Suprapubic skin (tissue), 4 donors: ENCODE measurements around the gene FCER2. TPM values are rescaled to one million over a fixed set of nuclear protein-coding genes. Genes with fewer than 3 reads are reported as not detected.

Experiments
- DNase-seq, 2 donors: peaks; one replicate each; pipeline ENCODE4 v3.0.0-alpha.2; 2019; ENCODE audit warnings: low spot score in 2 of 2
- H3K27ac ChIP-seq: fragments of 200-600 bp; sonication (generic); one replicate; pipeline ENCODE4 v1.5.1; 2019
- H3K27me3 ChIP-seq: fragments of 200-600 bp; sonication (generic); one replicate; pipeline ENCODE4 v1.5.1; 2019
- H3K36me3 ChIP-seq: fragments of 200-600 bp; sonication (generic); one replicate; pipeline ENCODE4 v1.5.1; 2019
- H3K4me1 ChIP-seq: fragments of 200-600 bp; sonication (generic); one replicate; pipeline ENCODE4 v1.5.1; 2019
- H3K4me3 ChIP-seq: fragments of 200-600 bp; sonication (generic); one replicate; pipeline ENCODE4 v1.5.1; 2019; ENCODE audit warnings: mild to moderate bottlenecking
- H3K9me3 ChIP-seq: fragments of 200-600 bp; sonication (generic); one replicate; pipeline ENCODE4 v1.5.1; 2019
- EP300 ChIP-seq: sonication (generic); formaldehyde crosslinking; IDR thresholded peaks from one replicate; pipeline ENCODE4 v1.6.1; 2017; ENCODE audit warnings: antibody characterized with exemption
- POLR2A ChIP-seq, 2 donors: fragments of 450-650 bp; IDR thresholded peaks; one replicate each; pipeline ENCODE4 v1.6.1; 2017; ENCODE audit warnings: antibody characterized with exemption in 2 of 2, mild to moderate bottlenecking in 2 of 2, moderate library complexity in 2 of 2
- POLR2AphosphoS5 ChIP-seq, 3 donors: sonication (generic); formaldehyde crosslinking; IDR thresholded peaks; one replicate each; pipeline ENCODE4 v1.6.1; 2017; ENCODE audit warnings: antibody characterized with exemption in 3 of 3
- WGBS: methylation state at CpG from one replicate; pipeline ENCODE4 v1.1.5; 2018; 5-methylcytosine and 5-hydroxymethylcytosine counted together
- total RNA-seq, 4 donors: library from RNA; depleted of rRNA; stranded (reverse); fragments of >200 nt; gene quantifications; one replicate each; pipeline ENCODE4 v1.1.0, GENCODE V29; 2016
- TF ChIP-seq, protein P1 (sequence below), 2 donors: fragments of 200-600 bp in 1 of 2; fragments of 450-650 bp in 1 of 2; sonication (generic) in 1 of 2; IDR thresholded peaks; one replicate each; pipeline ENCODE4 v1.5.1; 2016 to 2019; ENCODE audit warnings: antibody characterized with exemption in 2 of 2, mild to moderate bottlenecking in 1 of 2, moderate library complexity in 1 of 2

FCER2 gene
- total RNA-seq, 4 donors from 2014 or later: not detected

DNA sequence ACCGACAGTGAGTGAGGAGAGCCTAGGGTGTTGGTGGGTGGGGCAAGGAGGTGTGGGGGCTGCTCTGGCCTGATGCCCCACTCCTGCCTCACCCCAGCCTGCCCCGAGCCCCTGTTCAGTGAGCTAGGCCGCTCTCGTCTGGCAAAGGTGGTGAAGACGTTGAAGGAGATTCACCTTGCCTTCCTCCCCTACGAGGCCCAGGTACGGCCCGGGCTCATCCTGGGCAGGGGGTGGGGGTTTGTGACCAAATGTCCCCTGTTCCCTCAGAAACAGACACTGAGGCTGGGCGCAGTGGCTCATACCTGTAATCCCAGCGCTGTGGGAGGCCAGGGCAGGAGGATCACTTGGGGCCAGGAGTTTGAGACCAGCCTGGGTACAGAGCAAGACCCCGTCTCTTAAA, 61.1 kb downstream of the FCER2 start:
- peaks cover 20% of the 10 kb centered on the region for H3K4me1 ChIP-seq
- H3K27me3 ChIP-seq: peaks cover 18% of the 10 kb centered on the region
- no peak overlapping the region for H3K4me3 ChIP-seq
- H3K36me3 ChIP-seq: peaks cover 8% of the 10 kb centered on the region
- TF ChIP-seq POLR2A (IDR thresholded peaks at IDR 0.05): no peak
- no peak for TF ChIP-seq POLR2AphosphoS5 (IDR thresholded peaks at IDR 0.05)
- TF ChIP-seq, protein P1, sequence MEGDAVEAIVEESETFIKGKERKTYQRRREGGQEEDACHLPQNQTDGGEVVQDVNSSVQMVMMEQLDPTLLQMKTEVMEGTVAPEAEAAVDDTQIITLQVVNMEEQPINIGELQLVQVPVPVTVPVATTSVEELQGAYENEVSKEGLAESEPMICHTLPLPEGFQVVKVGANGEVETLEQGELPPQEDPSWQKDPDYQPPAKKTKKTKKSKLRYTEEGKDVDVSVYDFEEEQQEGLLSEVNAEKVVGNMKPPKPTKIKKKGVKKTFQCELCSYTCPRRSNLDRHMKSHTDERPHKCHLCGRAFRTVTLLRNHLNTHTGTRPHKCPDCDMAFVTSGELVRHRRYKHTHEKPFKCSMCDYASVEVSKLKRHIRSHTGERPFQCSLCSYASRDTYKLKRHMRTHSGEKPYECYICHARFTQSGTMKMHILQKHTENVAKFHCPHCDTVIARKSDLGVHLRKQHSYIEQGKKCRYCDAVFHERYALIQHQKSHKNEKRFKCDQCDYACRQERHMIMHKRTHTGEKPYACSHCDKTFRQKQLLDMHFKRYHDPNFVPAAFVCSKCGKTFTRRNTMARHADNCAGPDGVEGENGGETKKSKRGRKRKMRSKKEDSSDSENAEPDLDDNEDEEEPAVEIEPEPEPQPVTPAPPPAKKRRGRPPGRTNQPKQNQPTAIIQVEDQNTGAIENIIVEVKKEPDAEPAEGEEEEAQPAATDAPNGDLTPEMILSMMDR (IDR thresholded peaks at IDR 0.05): no peak
- TF ChIP-seq EP300: no peak
- WGBS: 87% methylated on average over 11 of the region's 11 CpGs
- no peak for DNase-seq
- H3K27ac ChIP-seq: no peak overlapping the region
- no peaks in the 10 kb centered on the region for H3K9me3 ChIP-seq

DNA sequence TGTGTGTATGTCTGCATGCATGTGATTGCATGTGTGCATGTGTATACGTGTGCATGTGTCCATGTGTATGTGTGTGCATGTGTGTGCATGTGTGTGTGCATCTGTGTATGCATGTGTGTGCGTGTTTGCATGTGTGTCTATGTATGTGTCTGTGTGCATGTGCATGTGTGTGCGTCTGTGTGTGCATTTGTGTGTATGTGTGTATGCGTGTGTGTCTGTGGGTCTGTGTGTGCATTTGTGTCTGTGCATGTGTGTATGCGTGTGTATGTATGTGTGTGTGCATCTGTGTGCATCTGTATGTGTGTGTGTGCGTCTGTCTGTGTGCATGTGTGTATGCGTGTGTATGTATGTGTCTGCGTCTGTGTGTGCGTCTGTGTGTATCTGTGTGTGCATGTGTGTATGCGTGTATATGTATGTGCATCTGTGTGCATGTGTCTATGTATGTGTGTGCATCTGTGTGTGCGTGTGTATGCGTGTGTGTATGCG, 62.0 kb downstream of the FCER2 start:
- no peak for DNase-seq
- Histone ChIP-seq H3K9me3 (no peaks in the 10 kb centered on the region), H3K4me1 (peaks cover 20% of the 10 kb centered on the region), H3K27me3 (peaks cover 18% of the 10 kb centered on the region), H3K4me3 (no peak overlapping the region), H3K36me3 (peaks cover 8% of the 10 kb centered on the region), H3K27ac (no peak overlapping the region)
- TF ChIP-seq, protein P1 (IDR thresholded peaks at IDR 0.05): no peak
- no peak for TF ChIP-seq EP300
- no peak for TF ChIP-seq POLR2AphosphoS5 (IDR thresholded peaks at IDR 0.05)
- no peak for TF ChIP-seq POLR2A (IDR thresholded peaks at IDR 0.05)
- WGBS: 95% methylated on average over 13 of the region's 13 CpGs

DNA sequence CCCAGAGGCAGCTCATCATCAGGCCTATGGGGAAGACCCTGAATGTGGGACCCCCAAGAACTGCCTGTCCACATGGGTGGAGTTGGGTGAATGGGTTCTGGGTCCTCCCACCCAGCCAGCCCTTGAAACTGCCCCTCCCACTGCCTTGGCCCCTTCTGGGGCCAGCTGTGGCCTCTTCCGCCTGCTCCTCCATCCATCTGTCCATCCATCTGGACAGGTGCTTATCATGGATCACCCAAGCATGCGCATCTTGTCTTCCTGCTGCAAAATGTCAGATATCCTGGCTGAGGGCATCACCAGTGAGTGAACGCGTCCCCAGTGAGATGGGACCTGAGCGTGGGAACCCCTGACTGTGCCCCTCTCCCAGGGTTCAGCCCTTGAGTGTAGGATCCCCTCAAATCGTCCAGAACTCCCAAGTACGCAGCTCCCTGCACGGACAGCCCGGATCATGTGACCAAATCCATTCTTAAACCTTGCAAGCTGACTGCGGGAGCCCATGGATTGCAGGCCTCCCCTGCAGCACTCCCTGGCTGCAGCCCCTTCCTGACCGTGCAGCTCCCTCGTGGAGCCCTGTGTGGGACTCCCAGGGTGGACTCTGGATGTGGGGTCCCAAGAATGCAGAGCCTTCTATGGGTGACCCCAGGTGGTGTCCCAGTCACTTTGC, 63.0 kb downstream of the FCER2 start:
- Histone ChIP-seq H3K36me3 (peaks cover 5% of the 10 kb centered on the region), H3K4me1 (peaks cover 20% of the 10 kb centered on the region), H3K4me3 (no peak overlapping the region), H3K9me3 (no peaks in the 10 kb centered on the region), H3K27ac (no peak overlapping the region), H3K27me3 (peaks cover 18% of the 10 kb centered on the region)
- WGBS: 92% methylated on average over 9 of the region's 12 CpGs
- TF ChIP-seq POLR2AphosphoS5 (IDR thresholded peaks at IDR 0.05) (no peak), POLR2A (IDR thresholded peaks at IDR 0.05) (no peak), EP300 (no peak)
- TF ChIP-seq, protein P1 (IDR thresholded peaks at IDR 0.05): no peak
- no peak for DNase-seq

Other genes starting within 250 kb of the FCER2 start
- gene PEX11G, start 213.1 kb downstream of the FCER2 start, total RNA-seq: 1 to 10 TPM; 2.9 to 5.2 (median 4.1) TPM
- gene ZNF358, start 186.0 kb downstream of the FCER2 start, total RNA-seq: 10 to 100 TPM; 28.7 to 48.5 (median 39.5) TPM
- gene MCOLN1, start 179.5 kb downstream of the FCER2 start, total RNA-seq: 10 to 100 TPM; 15.9 to 43.6 (median 29.5) TPM
- gene PNPLA6, start 166.4 kb downstream of the FCER2 start, total RNA-seq: 100 to 1,000 TPM in 1 of 4 donors, 10 to 100 TPM in 3; 57.8 to 112 (median 78.5) TPM
- 10 to 100 TPM; 60.5 to 82.7 (median 63.9) TPM for gene CAMSAP3, start 106.3 kb downstream of the FCER2 start, total RNA-seq
- 10 to 100 TPM; 45.1 to 68.2 (median 55.5) TPM for gene XAB2, start 72.6 kb downstream of the FCER2 start, total RNA-seq
- gene PET100, start 72.3 kb downstream of the FCER2 start, total RNA-seq: 10 to 100 TPM; 11.4 to 17.4 (median 12.6) TPM
- gene PCP2, start 68.4 kb downstream of the FCER2 start, total RNA-seq: 1 to 10 TPM; 1.6 to 9.9 (median 1.6) TPM
- gene STXBP2, start 65.0 kb downstream of the FCER2 start, total RNA-seq: 10 to 100 TPM; 41.2 to 88.7 (median 50.9) TPM
- not detected for gene RETN, start 33.1 kb downstream of the FCER2 start, total RNA-seq
- 1 to 10 TPM in 1 of 4 donors, not detected in 3; 1.4 TPM for gene MCEMP1, start 25.0 kb downstream of the FCER2 start, total RNA-seq
- gene TRAPPC5, start 21.3 kb downstream of the FCER2 start, total RNA-seq: 100 to 1,000 TPM in 2 of 4 donors, 10 to 100 TPM in 2; 63.0 to 144 (median 103) TPM
- 1 to 10 TPM in 1 of 4 donors, under 1 TPM in 1, not detected in 2; 0.49 to 3.9 TPM for gene CLEC4G, start 30.0 kb upstream of the FCER2 start, total RNA-seq
- gene CD209, start 45.4 kb upstream of the FCER2 start, total RNA-seq: 1 to 10 TPM in 1 of 4 donors, under 1 TPM in 3; 0.16 to 1.6 (median 0.50) TPM
- gene CLEC4M, start 61.1 kb upstream of the FCER2 start, total RNA-seq: not detected
- 10 to 100 TPM; 17.2 to 29.4 (median 25.6) TPM for gene EVI5L, start 128.1 kb upstream of the FCER2 start, total RNA-seq
- 1 to 10 TPM in 1 of 4 donors, under 1 TPM in 3; 0.26 to 1.1 (median 0.74) TPM for gene PRR36, start 172.3 kb upstream of the FCER2 start, total RNA-seq
- gene LRRC8E, start 186.4 kb upstream of the FCER2 start, total RNA-seq: 10 to 100 TPM; 15.2 to 41.6 (median 30.9) TPM
- 10 to 100 TPM; 25.1 to 52.4 (median 29.3) TPM for gene MAP2K7, start 201.7 kb upstream of the FCER2 start, total RNA-seq
- not detected for gene TGFBR3L, start 212.7 kb upstream of the FCER2 start, total RNA-seq
- gene SNAPC2, start 218.2 kb upstream of the FCER2 start, total RNA-seq: 10 to 100 TPM; 11.1 to 22.3 (median 19.6) TPM
- 1 to 10 TPM; 1.2 to 3.6 (median 2.6) TPM for gene CTXN1, start 224.0 kb upstream of the FCER2 start, total RNA-seq
- gene TIMM44, start 241.5 kb upstream of the FCER2 start, total RNA-seq: 10 to 100 TPM; 34.6 to 85.1 (median 54.5) TPM